ENCODE results near the gene BAIAP2L1.

DNA sequence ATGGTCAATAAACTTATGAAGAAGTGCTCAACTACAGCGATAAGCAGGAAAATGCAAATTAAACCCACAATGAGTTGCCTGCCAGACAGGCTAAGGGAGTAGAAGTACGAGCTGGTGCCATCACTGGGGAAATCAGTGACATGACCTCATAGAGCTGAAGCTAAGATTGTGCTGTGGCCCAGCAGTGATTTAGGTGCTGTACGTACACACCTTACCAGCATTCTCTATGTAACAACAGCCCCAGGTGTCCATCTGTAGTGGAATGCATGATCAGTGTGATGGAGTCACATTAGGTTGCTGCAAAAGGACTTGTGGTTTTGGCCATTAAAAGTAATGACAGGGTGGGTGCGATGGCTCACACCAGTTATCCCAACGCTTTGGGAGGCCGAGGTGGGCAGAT lies 143.2 kb downstream of the BAIAP2L1 start:
- no peak for TF ChIP-seq EZH2 (IDR thresholded peaks at IDR 0.05; ENCODE audit: insufficient read depth, poor library complexity, severe bottlenecking)
- no peak for TF ChIP-seq EZH2phosphoT487 (IDR thresholded peaks at IDR 0.05; ENCODE audit: insufficient read depth, low read depth)

All from GM23248 (cell line).